ENCODE data around the gene AHNAK2. TPM values are rescaled to one million over a fixed set of nuclear protein-coding genes. Genes with fewer than 3 reads are reported as not detected.

AHNAK2 gene
- total RNA-seq, 1 experiment from 2014 or later: 223 TPM

GRCh38 chr14:104973135-104973384, 5.1 kb downstream of the AHNAK2 start:
- peak; percentile 89 for DNase-seq (ENCODE audit: low read depth, low spot score)
- peaks cover 54% of the 10 kb centered on the region for H3K4me1 ChIP-seq (ENCODE audit: control insufficient read depth, insufficient read depth, low read length)
- TF ChIP-seq REST (IDR thresholded peaks at IDR 0.05; ENCODE audit: insufficient read depth in 1 of 2, low read depth in 2 of 2, low read length in 1 of 2) (no peak), CTCF (IDR thresholded peaks at IDR 0.05) (no peak), POLR2AphosphoS5 (IDR thresholded peaks at IDR 0.05; ENCODE audit: low read depth, low read length) (no peak), TCF7L2 (IDR thresholded peaks at IDR 0.05; ENCODE audit: low read depth, low read length) (no peak), SIN3A (IDR thresholded peaks at IDR 0.05; ENCODE audit: borderline replicate concordance, insufficient read depth, low read depth, low read length) (no peak; the same call in 1 of the 2 replicates)
- ATAC-seq: no peak
- H3K36me3 ChIP-seq (ENCODE audit: control insufficient read depth, insufficient read depth, low read length): peaks cover 2% of the 10 kb centered on the region; the same call in 1 of the 2 replicates
- no TSS peak for BruUV-seq (replicated peaks)
- H3K27ac ChIP-seq (ENCODE audit: low read length): peak overlapping the region; percentile 93
- H3K4me3 ChIP-seq (ENCODE audit: low read depth in 2 of 2, low read length in 2 of 2): 0 out of 4 replicates have a peak overlapping the region, but pooled peaks of 1 of the 2 experiments have one; percentile 4
- H3K9me3 ChIP-seq (ENCODE audit: control insufficient read depth, insufficient read depth, low read depth, low read length): no peaks in the 10 kb centered on the region
- CTCF ChIA-PET: interaction anchor here (1.8 kb wide), 1 partner anchor 73 kb away, joined by 8 read pairs; no protein-coding TSS in a partner anchor
- H3K27me3 ChIP-seq (ENCODE audit: control insufficient read depth, insufficient read depth, low read length): no peaks in the 10 kb centered on the region
- intact Hi-C loops (cut with micrococcal nuclease; ENCODE audit: unreplicated experiment) (loop anchor here (5.0 kb wide), 1 partner anchor 74 kb away; no protein-coding TSS in a partner anchor), in situ Hi-C loops (cut with HindIII; ENCODE audit: low pct_unique_long_range_greater_than_20kb, low sequenced_read_pairs) (no loop called here)
- POLR2A ChIA-PET: interaction anchor here (0.6 kb wide), 2 partner anchors 13 to 1494 kb away, joined by 3 to 5 read pairs; partner anchors contain the start of gene CLBA1

GRCh38 chr14:104972301-104973134, 5.7 kb downstream of the AHNAK2 start:
- in situ Hi-C loops (cut with HindIII; ENCODE audit: low pct_unique_long_range_greater_than_20kb, low sequenced_read_pairs) (no loop called here), intact Hi-C loops (cut with micrococcal nuclease; ENCODE audit: unreplicated experiment) (loop anchor here (5.0 kb wide), 1 partner anchor 75 kb away; no protein-coding TSS in a partner anchor)
- Histone ChIP-seq H3K9me3 (ENCODE audit: control insufficient read depth, insufficient read depth, low read depth, low read length) (no peaks in the 10 kb centered on the region), H3K4me1 (ENCODE audit: control insufficient read depth, insufficient read depth, low read length) (peaks cover 54% of the 10 kb centered on the region), H3K27me3 (ENCODE audit: control insufficient read depth, insufficient read depth, low read length) (no peaks in the 10 kb centered on the region), H3K27ac (ENCODE audit: low read length) (peak overlapping the region; percentile 93), H3K4me3 (ENCODE audit: low read depth in 2 of 2, low read length in 2 of 2) (peak overlapping the region in 1 of 2 experiments; percentile 16; a peak in 1 of 4 replicates), H3K36me3 (ENCODE audit: control insufficient read depth, insufficient read depth, low read length) (no peaks in the 10 kb centered on the region)
- DNase-seq (ENCODE audit: low read depth, low spot score) (no peak), ATAC-seq (peak; percentile 17)
- CTCF ChIA-PET: interaction anchor here (1.8 kb wide), 1 partner anchor 73 kb away, joined by 8 read pairs; no protein-coding TSS in a partner anchor
- BruUV-seq (replicated peaks): no TSS peak
- TF ChIP-seq POLR2AphosphoS5 (IDR thresholded peaks at IDR 0.05; ENCODE audit: low read depth, low read length) (peak; percentile 77), REST (IDR thresholded peaks at IDR 0.05; ENCODE audit: insufficient read depth in 1 of 2, low read depth in 2 of 2, low read length in 1 of 2) (0 out of 4 replicates have a peak, but pooled peaks of 1 of the 2 experiments have one; percentile 24), TCF7L2 (IDR thresholded peaks at IDR 0.05; ENCODE audit: low read depth, low read length) (no peak), CTCF (IDR thresholded peaks at IDR 0.05) (no peak), SIN3A (IDR thresholded peaks at IDR 0.05; ENCODE audit: borderline replicate concordance, insufficient read depth, low read depth, low read length) (no peak)
- POLR2A ChIA-PET: interaction anchor here (0.6 kb wide), 2 partner anchors 384 to 1493 kb away, joined by 3 to 5 read pairs; no protein-coding TSS in a partner anchor
